ENCODE measurements around the gene DDX10.

DDX10 gene

DNA sequence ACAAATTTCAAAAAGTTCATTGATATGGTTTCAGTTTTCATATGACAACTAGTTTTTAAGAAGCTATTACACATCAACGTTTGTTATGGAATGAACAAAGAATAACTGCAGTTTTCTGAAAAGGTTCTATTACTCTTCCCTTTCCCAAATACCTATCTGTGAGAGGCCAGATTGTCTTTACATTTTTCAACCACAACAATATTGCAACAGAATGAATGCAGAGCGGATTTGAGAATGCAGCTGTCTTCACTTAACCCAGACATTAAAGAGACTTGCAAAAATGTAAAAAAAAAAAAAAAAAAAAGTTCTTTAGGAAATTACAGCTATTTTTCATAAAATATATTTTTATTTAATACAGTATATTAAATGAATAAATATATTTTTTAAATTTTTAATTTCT lies 250.8 kb downstream of the DDX10 start:
- Histone ChIP-seq H3K4me3 (no peak overlapping the region), H3K27ac (no peak overlapping the region)
- no peak for DNase-seq (ENCODE audit: low spot score)
- TF ChIP-seq, protein P1, sequence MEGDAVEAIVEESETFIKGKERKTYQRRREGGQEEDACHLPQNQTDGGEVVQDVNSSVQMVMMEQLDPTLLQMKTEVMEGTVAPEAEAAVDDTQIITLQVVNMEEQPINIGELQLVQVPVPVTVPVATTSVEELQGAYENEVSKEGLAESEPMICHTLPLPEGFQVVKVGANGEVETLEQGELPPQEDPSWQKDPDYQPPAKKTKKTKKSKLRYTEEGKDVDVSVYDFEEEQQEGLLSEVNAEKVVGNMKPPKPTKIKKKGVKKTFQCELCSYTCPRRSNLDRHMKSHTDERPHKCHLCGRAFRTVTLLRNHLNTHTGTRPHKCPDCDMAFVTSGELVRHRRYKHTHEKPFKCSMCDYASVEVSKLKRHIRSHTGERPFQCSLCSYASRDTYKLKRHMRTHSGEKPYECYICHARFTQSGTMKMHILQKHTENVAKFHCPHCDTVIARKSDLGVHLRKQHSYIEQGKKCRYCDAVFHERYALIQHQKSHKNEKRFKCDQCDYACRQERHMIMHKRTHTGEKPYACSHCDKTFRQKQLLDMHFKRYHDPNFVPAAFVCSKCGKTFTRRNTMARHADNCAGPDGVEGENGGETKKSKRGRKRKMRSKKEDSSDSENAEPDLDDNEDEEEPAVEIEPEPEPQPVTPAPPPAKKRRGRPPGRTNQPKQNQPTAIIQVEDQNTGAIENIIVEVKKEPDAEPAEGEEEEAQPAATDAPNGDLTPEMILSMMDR (IDR thresholded peaks at IDR 0.05) = no peak

- DNase-seq (ENCODE audit: low spot score) = no peak
- H3K27ac ChIP-seq = no peak overlapping the region
- TF ChIP-seq, protein P1 (IDR thresholded peaks at IDR 0.05) = no peak
Measured at GRCh38 chr11:108916290-108916689, 251.4 kb downstream of the DDX10 start.

DNA sequence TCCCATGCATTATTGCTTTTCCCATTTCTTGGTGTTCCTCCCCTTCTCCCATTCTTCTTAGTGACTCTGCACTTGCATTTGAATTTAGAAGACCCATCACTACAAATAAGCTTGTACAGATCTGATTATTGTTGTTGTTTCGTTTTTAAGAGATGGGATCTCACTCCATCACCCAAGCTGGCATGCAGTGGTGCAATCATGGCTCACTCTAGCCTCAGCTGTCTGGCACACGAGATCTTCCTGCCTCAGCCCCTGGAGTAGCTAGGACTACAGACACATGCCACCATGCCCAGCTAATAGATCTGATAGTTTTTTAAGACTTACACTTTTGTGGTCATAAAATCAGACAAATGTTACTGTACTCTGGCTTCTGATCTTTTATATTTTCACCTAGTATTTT lies 252.1 kb downstream of the DDX10 start:
- Histone ChIP-seq H3K27ac (no peak overlapping the region), H3K4me3 (no peak overlapping the region)
- TF ChIP-seq, protein P1 (IDR thresholded peaks at IDR 0.05) = no peak
- DNase-seq (ENCODE audit: low spot score) = no peak

More at GRCh38 chr11:108916290-108916689, 251.4 kb downstream of the DDX10 start:
- no peak overlapping the region for H3K4me3 ChIP-seq

DNA sequence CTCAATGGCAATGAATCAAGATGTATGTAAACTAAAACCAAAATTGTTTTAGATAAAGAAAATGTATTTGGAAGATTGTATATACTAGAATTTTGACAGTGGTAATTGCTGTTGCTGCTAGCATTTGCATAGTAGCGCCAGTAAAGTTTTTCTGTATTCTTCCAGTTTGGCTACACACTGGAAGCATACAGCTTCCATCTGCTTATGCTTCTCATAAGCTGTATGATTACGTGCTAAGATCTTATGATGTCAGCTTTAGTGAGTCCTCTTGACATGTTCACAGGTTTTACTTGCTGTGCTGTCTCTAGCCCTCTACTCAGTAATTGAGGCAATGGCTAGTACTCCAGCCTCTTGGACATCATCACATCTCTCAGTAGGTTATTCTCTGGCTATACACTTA lies 256.3 kb downstream of the DDX10 start:
- DNase-seq (ENCODE audit: low spot score) = no peak
- TF ChIP-seq, protein P1 (IDR thresholded peaks at IDR 0.05) = no peak
- Histone ChIP-seq H3K27ac (no peak overlapping the region), H3K4me3 (no peak overlapping the region)

GRCh38 chr11:108922241-108922640 lies 257.4 kb downstream of the DDX10 start:
- no peak for DNase-seq (ENCODE audit: low spot score)
- TF ChIP-seq, protein P1 (IDR thresholded peaks at IDR 0.05) = no peak

DNA sequence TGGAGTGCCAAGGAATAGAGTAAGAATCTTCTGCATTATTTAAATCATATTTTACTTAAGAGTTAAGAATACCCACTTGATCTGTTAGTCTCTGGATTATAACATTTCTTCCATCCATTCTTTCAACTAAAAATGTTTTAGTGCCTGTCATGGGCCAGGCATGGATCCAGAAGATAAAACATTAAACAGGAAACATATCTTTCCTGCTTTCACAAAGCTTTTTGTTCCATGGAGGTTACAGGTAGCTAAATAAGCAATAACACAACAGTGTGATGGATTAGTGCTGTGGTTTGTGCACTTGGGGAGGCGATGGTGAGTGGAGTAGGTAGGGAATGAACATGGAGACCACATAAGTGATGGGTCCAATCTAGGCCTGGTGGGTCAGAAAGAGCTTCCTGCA lies 258.5 kb downstream of the DDX10 start:
- DNase-seq (ENCODE audit: low spot score) = no peak
- Histone ChIP-seq H3K4me3 (no peak overlapping the region), H3K27ac (no peak overlapping the region)
- TF ChIP-seq, protein P1 (IDR thresholded peaks at IDR 0.05) = no peak

More at GRCh38 chr11:108922241-108922640, 257.4 kb downstream of the DDX10 start:
- Histone ChIP-seq H3K27ac (no peak overlapping the region), H3K4me3 (no peak overlapping the region)

DNA sequence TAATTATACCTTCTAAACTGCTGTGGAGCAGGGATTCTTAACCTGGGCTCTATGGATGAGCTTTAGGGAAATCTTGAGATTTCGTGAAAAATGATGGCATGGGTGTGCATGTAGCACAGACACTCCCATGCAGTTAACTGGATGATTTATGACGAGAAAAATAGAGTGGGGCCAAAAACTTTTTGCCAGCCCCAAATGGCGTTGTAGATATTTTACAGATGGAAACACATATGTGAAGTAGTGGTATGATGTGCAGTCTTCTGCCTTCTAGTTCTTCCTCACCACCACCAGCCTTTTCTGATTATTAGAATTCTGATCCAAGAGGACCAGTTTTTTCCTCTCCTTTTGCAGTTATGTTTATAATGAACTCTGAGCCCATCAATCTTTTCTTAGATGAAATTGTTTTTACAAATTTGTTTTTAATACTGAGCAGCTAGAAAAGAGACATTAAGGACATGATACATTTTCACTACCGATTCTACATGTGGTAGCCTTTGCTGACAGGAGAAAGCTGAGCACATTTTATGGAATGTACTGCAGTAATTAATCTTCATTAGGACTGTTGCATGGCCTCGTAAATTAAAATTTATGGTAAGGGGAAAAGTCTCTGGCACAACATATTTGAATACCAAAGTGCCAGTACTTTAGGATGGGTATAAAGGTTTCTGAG lies 261.4 kb downstream of the DDX10 start:
- Histone ChIP-seq H3K4me3 (no peak overlapping the region), H3K27ac (no peak overlapping the region)
- TF ChIP-seq, protein P1 (IDR thresholded peaks at IDR 0.05) = no peak
- no peak for DNase-seq (ENCODE audit: low spot score)
